ENCODE data around the gene WNT7A.

Gene WNT7A

DNA sequence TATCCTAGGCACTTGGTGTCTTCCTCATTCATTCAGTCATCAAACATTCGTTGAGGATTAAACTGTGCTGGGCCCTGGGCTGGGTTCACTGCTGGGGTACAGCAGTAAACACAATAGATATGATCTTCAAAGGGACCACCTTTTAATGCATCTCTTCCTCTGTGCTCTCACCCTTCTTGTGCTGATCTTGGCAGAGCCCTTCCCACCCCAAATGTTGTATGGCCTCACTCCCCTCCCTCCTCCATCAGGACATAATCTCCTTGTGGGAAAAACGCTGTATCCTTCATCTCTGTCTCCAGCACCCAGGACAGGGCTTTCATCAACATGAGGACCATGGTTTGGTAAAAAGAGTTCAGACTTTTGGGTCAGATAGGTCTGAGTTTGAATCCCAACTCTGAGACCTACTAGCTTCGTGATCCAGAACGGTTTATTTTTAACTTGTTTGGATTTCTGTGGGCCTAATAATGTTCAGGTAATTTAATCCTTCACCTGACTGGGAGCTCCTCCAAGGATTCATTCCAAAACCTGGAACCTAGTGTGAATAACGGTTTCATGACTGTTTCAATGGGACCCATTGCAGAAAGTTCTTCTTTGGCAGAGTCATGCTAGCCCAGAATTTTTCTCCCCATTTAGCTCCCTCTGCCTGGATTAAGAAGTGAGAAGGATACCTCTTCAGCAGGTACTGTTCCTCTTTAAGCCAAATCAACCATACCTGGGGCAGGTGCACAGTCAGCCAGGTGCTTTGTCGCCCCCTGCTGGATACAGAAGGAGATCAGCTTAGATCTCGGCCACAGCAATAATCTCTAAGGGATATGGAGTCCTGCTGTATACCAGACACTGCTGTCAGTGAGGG is 5.2 kb upstream of the WNT7A start:
- no peak for DNase-seq (ENCODE audit: low read depth, low spot score)

DNA sequence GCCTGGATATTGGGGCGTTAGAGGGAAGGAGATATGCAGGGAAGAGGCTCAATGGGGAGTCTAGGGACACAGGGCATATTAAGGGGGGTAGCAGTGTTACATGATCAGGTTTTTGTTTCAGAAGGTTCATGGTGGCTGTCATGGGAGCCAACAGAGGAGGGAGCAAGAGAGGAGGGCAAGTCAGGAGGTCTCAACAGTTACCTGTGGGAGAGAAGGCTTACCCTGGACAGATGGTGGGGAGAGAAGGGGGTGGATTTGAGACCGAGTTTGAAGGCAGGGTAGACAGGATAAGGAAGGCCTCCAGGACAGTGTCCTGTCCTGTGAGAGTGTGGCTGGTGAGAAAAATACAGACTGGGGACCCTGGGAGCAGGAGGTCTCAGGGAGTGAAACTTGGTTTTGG is 3.8 kb upstream of the WNT7A start:
- DNase-seq (ENCODE audit: low read depth, low spot score), result no peak

DNA sequence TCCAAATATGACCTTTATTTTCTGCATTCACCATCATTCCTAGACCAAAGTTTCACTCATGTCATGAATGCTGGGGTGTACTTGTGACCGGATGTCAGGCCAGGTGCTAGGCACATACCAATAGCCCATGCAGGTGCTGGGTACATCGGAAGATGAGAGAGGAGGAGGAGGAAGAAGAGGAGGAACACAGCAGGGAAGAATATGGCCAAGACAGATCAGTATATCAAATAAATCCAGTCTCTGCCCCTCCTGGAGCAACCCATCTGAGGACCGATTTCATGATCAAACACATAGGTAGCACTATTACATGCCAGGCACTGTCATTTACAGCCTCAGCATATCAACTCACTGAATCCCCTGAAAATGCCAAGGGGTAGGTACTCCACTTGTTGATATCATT is 3.0 kb upstream of the WNT7A start:
- no peak for DNase-seq (ENCODE audit: low read depth, low spot score)

DNA sequence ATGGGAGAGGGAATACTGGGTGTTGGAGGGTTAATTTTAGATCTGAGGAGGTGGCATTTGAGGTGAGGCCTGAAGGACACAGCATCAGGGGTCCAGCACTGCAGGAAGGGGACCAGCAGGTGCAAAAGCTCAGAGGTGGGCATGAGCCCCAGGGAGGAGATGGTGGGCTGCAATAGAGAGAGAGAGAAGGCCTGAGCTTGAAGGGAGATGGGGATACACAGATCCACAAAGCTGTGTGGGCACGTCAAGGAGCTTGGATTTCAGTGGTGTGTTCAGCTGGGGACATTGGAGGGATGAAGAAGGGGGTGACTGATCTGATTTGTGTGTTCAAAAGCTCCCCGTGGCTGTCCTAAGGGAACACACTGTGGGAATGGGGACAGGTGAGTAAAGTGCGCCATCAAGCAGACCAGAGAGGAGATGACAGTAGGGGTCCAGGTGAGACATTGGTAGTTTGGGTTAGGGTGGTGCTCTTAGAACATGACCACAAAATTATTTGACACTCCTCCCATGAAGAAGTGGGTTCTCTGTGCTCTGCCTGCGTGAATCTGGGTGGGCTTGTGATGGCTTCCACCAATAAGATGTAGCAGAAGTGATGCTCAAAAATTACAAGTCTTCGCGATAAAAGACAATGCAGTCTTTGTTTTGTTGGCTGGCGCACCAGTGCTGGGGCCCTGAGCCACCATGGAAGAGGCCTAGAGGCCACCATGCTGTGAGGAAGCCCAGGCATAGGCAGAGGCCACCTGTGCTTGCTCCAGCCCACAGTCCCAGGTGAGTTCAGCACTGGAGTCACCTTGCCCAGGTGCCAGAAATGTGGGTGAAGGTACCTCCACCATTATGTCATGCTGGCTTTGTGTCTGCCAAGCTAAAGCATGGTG is 1.9 kb upstream of the WNT7A start:
- no peak for DNase-seq (ENCODE audit: low read depth, low spot score)

DNA sequence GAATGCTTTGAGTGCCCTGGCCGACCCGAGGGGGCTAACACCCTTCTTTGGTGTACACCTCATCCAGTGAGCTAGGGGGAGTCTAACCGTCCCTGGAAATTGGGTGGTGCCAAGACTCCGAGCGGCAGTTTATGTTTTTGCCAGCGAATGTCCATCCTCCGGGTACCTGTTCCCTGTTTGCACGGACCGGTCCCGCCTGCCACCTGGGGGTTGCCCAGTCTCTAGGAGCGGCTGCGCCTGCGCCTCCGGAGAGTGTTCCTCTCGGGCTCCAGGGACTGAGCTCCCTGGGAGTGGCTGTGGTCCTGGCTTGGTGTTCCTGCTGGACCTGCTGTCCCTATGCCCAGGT is 913 bp upstream of the WNT7A start:
- no peak for DNase-seq (ENCODE audit: low read depth, low spot score)

DNA sequence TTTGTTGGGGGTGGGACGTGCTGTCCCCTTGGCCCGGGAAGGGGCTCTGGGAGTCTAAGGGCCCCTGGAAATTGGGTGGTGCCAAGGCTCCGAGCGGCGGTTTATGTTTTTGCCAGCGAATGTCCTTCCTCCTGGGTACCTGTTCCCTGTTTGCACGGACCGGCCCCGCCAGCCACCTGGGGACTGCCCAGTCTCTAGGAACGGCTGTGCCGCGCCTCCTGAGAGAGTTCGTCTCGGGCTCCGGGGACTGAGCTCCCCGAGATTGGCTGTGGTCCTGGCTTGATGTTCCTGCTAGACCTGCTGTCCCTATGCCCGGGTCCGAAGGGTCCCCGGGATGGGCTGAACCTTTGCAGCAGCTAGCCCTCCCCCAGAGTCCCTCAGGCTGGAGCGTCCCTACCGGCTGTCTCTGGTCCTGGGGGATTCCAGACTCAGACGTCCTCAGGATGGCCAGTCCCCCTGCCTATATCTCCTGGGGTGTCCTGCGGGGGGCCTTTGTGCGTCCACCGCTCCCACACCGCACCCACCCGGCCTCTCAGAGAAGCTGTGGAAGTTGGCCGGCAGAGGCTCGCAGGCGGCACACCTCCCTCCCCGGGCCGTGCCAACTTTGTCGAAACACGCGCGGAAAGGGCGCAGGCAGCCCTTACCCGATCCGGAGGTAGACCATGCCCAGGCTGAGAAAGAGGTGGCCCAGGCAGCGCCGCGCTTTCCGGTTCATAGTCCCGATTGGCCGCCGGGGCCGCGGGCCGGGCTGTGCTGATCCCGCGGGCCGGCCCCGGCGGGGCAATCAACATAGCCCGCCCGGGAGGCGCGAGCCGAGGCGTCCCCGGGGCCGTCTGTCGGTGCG is 547 bp downstream of the WNT7A start:
- no peak for DNase-seq (ENCODE audit: low read depth, low spot score)

DNA sequence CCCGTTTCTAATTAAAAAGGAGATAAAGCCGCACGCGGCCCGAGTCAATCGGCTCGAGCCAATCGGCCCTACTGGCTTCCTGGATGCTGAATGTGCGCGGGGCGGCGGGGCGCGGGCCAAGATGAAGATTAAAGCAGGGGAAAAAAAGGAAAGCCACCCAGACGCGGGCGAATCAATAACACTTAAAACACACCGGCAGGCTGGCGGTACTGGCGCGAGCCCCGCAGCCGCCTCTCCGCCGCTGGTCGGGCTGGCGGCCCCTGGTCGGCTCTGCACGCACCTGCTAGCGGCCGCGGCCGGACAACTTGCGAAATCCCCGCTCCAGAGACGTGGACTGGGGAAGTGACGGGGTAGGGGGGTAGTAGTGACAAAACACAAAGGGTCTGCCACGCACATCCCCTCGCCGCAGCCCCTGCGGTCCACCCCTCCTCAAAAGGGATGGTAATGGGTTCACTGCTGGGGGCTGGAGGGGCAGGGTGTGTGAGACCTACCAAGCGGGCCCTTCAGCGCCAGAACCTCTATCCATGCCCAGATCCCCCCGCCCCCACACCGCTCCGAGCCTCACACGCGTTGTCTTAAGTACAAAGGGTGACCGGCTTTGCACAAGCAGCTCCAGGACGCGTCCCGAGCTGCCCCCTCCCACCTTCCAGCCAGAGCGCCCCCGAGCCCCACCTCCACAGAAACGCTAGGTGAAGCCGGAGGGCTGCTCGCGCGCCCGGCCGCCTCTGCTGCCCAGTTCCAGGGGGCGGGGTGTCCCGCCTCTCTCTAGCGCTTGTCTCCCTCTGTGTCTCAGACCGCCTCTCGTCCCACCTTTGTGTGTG is 1.4 kb downstream of the WNT7A start:
- no peak for DNase-seq (ENCODE audit: low read depth, low spot score)

DNA sequence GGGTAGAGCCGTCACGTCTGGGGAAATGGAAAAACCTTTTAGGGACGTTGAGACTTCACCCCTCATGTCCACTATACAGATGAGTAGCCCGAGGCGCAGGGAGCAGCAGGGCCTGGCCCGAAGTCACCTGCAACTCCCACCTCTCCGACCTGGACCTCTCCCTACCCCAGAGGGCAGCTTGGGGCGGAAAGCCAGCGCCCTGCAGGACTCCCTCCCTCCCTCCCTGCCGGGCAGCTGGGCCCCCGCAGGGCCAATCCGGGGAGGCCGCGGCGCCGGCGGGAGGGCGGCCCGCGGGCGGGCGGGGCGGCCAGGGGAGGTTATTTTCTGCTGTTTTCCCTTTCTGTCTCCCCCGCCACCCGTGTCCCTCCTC is 2.0 kb downstream of the WNT7A start:
- DNase-seq (ENCODE audit: low read depth, low spot score), result no peak

DNA sequence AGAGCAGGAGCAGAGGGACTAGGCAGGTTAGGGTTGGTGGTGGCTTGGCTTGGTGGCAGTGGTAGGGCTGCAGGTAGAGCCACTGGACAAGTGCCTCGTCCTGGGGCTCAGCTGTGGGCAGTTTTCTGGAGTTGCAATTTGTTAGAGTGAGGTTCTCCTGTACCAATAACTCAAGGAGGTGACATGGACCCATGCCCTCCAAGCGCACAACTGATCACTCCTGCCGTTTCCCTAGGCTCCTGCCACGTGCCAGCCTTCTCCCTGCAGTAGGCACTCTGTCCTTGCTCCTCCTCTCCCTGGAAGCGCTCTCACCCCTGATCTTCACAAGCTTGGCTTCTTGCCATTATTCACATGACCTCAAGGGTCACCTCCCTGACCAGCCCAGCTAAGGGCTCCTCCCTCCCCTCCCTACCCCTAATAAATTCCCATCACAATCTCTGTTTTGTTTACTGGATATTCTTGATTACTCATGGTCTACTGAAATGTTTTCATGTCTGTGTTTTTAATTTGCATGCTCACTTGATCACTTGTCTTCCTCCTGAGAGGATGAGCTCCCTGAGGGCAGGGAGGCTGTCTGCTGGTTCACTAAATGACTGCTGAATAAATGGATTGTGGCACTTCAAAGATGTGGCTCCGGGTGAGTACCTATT is 3.3 kb downstream of the WNT7A start:
- DNase-seq (ENCODE audit: low read depth, low spot score), result no peak

DNA sequence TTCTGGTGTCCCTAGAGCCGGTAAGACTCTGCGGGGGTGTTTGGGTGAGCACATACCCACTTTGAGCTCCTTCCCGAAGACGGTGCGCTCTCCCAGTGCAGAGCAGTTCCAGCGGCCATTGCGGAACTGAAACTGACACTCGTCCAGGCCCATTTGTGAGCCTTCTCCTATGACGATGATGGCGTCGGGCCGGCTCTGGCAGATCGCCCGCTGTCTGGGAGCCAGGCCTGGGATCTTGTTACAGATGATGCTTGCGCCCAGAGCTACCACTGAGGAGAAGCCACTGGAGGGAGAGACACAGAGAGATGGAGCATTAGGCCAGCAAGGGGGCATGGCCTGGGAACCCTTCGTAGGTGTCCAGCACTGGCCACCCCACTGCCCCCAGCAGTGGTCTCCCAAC is 5.0 kb downstream of the WNT7A start:
- DNase-seq (ENCODE audit: low read depth, low spot score), result no peak

DNA sequence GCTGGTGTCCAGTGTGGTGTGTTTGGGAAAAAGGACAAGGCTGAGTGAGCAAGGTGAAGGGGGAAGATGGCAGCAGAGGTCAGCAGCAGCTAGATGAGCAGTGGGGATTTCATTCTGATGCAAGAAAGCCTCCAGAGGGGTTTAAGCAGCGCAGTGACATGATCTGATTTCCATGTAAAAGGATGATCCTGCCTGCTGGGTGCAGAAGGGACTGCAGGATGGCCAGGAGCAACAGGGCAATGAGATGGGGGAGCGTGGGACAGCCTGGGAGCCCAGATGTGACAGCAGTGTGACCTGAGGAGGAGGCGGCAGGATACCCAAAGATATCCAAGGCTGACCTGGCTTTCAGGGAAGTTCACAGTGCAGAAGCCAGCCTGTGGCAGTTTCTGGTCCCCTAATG is 6.1 kb downstream of the WNT7A start:
- no peak for DNase-seq (ENCODE audit: low read depth, low spot score)

DNA sequence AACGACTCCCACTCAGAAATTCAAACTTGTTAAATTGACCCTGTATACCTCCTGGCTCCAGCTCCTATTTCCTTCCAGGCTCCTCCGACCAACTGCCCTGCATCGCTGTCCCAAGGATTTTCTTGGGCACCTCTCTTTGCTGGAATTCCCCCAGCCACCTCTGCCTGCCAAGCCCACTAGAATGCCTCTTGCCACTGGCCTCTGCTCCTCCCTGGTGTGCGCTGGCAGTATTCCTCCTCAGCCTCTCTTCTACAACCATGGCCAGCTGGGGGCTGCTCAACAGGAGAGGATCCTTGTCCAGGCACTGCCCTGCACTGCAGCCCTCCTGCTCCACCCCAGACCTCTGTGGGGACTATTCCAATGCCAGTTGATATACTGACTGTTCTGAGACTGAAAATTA is 7.4 kb downstream of the WNT7A start:
- DNase-seq (ENCODE audit: low read depth, low spot score), result no peak

DNA sequence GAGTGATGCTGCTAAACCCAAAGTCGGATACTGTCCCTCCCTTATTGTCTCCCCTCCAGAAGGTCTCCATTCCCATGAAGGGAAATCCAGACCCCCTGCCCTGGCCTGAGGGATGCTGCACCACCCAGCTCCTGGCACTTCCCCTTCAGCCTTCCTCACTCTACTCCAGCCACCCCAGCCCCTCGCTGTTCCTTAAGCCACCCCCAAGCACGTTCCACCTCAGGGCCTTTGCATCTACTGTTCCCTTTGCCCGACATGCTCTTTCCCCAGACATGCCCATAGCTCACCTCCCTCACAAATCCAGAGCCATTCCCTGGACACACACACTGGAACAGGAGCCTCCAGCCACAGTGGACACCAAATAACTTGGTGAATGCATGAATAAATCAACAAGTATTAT is 8.1 kb downstream of the WNT7A start:
- no peak for DNase-seq (ENCODE audit: low read depth, low spot score)

DNA sequence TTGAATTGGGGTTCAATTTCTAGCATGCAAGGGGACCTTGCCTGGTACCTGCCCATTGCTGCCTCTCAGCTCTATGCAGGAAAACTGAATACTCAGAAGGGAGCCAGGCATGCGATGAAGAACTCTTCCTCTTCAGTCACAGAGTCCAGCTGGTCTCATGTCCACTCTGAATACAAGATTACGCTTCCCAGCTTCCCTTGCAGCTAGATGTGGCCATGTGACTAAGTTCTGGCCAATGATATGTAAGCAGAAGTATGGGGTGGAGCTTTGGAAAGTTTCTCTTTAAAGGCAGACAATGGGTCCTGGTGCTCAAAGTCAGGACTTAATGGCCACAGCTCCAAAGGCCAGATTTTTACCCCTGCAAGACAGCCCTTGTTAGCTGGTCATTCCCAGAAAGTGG is 9.0 kb downstream of the WNT7A start:
- DNase-seq (ENCODE audit: low read depth, low spot score), result no peak

DNA sequence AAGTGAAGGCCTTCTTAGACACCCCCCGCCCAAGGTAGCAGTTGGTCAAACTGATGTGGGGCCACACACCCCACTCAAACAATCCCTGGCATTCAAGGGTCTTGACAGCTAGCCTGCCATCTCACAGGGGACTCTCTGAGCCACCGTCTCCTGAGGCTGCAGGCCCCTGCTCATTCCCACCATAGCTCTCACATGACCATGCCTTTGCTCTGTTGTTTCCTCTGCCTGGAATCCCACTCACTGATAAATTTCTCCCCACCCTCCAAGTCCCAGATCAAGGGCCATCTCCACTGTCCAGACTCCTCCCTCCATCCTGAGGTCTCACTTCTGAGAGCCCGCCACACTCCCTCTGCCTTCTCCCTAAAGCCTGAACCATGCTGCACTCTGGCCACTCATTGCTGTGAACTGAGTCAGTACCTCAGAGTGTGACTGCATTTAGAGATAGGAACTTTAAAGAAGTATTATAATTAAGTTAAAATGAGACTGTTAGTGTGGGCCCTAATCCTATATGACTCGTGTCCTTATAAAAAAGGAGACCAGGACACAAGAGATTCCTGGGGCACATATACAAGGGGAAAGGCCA is 10.0 kb downstream of the WNT7A start:
- no peak for DNase-seq (ENCODE audit: low read depth, low spot score)

DNA sequence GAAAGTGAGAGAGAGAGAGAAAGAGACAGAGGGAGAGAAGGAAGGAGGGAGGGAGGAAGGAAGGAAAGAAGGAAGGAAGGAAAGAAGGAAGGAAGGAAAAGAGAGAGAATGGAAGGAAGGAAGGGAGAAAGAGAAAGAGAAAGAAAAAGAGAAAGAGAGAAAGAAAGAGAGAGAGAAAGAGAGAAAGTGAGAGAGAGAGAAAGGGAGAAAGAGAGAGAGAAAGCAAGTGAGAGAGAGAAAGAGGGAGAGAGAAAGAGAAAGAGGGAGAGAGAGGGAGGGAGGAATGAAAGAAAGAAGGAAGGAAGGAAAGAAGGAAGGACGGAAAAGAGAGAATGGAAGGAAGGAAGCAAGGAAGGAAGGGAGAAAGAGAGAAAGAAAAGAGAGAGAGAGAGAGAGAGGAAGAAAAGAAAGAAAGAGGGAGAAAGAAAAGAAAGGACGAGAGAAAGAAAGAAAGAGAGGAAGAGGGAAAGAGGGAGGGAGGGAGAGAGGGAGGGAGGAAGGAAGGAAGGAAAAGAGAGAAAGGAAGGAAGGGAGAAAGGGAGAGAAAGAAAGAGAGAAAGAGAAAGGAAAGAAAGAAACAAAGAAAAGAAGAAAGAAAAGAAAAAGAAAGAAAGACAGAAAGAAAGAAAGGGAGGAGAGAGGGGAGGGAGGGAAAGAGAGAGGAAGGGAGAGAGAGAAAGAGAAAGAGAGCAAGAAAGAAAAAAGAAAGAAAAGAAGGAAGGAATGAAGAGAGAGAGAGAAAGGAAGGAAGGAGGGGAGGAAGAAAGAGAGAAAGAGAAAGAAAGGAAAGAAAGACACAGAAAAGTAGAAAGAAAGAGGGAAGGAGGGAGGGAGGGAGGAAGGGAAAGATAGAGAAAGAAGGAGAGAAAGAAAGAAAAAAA is 10.8 kb downstream of the WNT7A start:
- DNase-seq (ENCODE audit: low read depth, low spot score), result no peak

DNA sequence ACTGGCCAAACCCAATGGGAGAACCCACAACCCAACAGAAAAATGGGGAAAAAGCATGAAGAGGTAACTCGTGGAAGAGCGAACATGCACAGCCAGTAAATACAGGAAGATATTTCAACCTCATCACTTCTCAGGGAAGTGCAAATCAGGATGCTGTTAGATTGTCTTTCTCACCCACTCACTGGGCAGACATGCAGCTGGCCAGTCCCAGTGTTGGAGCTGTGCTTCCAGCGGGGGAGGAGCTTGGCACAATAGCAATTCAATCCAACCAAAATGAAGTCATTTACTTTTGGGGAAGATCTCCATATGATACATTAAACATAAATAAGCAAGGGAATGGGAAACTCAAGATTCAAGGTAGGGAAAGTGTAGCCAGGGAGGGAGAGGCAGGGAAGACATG is 12.1 kb downstream of the WNT7A start:
- DNase-seq (ENCODE audit: low read depth, low spot score), result no peak

DNA sequence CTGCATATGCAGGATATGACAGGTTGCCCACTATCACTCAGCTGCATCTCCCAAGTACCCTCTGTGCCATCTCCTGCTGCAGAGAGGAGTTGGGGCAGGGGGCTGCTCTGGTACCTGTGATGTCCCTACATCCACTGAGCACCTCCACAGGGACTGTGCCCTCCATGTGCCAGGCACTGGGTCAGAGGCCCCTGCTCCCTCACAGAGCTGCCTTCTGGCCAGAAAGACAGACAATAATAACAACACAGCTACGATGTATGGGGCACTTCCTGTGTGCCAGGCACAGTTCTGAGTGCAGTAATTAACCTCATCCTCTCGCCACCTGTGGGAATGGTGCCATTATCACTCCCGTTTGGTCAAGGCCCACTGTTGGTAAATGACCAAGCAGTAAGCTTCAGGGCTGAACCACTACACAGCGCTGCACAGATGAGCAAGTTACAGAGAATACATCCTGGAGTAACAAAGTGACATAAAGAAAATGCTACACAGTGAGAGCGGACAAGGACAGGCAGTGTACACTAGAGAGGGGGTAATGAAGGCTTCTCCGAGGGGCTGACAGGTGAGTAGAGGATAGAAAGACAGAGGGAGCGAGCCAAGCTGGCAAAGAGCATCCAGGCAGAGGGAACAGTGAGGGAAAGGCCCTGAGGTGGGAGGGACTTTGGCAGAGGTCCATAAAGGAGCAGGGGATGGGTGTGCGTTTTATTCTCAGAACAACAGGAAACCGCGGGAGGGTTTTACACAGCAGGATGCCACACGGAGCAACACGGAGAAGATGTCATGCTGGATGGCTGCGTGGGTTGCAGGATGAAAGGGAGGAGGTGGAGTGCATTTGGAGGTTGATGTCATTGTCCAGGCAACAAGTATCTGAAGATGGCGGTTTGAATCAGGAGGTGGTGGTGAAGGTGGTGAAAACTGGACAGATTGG is 13.6 kb downstream of the WNT7A start:
- no peak for DNase-seq (ENCODE audit: low read depth, low spot score)
